Stimulated activated CD4-positive, alpha-beta T cell treated with anti-CD3 and anti-CD28 coated beads, Interleukin-4, amount 100 ng/mL, for 4 hours (primary cell): ENCODE results near the gene NPTN.

Experiments
- DNase-seq, 2 experiments: peaks; one replicate each; pipeline ENCODE4 v3.0.0-alpha.2; 2020

Gene NPTN

GRCh38 chr15:73631915-73632669, 1.1 kb downstream of the NPTN start:
- no peak for DNase-seq

- DNase-seq, result no peak
Observed at GRCh38 chr15:73630921-73631362, 2.2 kb downstream of the NPTN start.

- no peak for DNase-seq
Observed at GRCh38 chr15:73629798-73630429, 3.3 kb downstream of the NPTN start.

DNA sequence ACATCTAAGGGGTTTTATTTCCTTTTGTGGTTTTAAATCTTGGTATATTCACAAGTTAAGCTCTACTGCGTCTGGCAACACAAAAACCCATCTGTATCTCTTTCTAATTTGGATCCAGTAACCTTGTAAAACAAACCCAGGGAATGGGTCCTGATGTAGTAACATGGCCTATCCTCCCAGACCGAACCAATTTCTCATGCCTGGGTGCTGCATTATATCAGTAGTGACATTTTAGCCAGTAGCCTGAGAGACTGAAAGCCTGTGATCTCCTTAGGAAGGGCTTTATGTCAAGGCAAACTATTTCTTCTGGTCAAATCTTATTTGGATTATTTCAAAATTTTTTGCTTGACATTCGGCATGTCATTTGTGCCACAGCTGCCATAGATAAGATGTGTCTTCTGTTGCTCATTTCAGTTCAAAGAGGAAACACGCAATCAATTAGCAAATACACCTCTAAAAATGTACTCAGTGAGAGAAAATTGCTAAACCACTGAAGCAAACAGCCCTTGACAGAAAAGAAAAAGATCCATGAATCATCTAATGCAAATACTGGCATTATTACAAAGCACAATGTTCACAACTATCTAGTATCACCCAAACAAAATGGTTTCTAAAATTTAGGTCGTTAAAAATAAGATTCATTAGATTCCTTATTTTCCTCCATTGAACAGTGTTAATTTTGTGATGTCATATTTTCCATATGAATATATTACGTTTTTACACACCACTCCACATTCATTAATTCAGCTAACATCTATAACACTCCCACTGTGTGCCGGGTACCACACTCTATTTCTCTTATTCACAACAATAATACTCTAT, 4.0 kb downstream of the NPTN start:
- no peak for DNase-seq

DNA sequence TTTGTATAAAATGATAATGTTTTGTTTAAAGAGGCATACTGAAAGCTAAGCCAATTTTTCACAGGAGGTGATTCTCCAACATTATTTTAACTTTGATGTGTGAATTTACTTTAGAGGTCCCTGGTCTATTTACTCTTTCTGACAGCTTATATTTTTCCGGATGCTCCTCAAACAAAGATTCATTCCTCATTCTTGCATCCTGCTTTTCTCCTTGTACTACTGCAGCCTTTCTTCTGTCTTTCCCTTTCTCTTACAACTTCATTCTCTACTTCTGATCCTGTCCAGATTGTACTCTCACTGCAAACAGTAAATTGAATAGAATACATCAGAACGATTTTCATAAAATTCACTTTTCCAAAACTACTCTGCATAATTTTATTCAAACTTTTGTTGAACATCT, 5.1 kb downstream of the NPTN start:
- DNase-seq, result no peak

DNA sequence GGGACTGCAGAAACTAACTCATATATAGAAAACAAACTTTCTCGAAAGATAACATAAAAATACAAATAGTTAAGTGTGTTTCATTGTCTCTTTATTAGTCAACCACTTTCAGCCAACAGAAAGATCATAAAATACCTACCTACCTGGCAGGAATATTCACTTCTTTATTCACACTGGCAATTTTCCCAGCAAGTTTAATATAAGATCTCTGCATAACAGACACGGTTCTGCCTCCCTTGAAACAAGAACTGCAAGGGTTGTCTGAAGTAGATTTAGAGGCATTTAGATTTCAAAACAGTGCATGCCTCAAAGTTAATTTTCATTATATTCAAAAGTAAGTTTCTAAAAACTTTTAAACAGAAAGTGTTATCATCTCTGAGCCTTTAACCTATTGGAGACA, 7.1 kb downstream of the NPTN start:
- no peak for DNase-seq

DNA sequence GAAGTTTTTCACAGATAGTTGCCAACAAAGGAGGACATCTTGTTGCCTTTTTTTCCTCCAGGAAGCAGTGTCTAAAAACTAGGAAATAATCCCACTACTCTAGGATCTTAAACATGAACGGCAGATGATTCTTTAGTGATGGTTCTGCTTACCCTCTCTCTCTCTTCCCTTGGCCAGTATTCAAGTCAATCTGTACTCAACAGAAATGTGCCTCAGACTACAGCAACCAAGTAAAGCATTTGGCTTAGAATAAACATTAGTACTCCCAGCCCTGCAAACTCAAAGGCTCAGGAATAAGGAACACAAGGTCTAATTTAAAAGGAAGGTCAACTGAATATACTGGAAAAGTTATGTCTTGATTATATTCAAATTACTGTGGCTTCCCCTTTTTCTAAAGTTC, 8.7 kb downstream of the NPTN start:
- DNase-seq, result no peak

GRCh38 chr15:73621286-73621826, 11.8 kb downstream of the NPTN start:
- DNase-seq, result no peak

DNA sequence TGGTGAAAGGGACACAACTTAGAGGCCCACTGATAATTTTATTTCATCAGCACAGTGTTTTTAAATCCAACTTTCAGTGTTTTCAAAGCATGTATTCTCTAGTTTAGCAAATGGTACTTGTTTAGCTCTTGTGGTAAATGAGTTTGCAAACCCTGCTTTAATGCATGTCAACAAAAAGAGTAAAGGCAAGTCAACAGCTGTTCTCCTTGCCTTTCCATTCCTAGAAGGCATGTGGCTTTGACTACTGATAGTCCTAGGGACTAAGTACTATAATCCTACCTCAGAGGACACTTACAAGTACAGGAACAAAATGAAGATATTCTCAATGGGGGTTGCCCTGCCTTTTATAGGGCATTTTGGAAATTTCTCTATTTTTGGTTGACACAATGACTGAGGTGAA, 13.1 kb downstream of the NPTN start:
- DNase-seq, result no peak

DNA sequence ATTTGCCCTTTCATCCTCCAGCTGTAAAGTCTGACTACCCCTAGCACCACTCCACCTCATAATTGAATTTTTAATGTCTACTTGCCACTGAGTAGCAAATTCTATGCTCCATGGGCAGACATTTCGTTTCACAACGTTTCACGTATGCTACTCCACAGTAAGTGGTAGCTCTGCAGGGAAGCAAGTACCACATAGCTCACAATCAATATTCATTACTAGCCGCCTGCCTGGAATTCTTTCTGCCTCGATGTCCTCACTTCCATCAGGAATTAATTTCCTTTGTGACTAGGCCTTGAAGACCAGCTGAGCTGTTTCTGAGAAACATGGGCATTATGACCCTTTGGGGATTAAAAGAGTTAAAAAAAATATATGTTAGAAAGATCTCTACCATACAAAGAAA, 15.3 kb downstream of the NPTN start:
- no peak for DNase-seq

DNA sequence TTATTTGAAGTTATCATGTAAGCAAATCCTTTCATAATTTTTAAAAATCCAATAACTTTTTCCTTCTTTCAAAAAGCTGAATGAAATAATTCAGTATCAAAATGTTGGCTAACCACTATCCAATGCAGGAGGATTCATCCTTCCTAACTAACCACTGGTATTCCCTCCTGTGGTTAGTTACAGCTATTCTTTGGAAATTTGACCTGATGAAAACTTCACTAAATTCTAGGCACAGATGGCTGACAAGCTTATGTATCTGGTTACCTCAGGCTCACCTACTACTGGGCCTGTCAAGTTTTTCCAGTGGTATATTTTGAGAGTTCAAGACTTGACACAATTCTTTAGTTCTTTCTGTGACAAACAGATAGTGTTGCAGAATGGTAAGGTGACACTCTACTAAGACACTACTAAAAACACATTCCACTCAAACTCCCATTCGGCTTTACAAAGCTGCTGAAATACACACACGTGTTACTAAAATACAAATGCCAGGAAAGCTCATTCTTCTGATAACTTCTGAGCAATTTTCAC, 15.8 kb downstream of the NPTN start:
- DNase-seq, result no peak

GRCh38 chr15:73608941-73609340, 24.2 kb downstream of the NPTN start:
- DNase-seq, result no peak

DNA sequence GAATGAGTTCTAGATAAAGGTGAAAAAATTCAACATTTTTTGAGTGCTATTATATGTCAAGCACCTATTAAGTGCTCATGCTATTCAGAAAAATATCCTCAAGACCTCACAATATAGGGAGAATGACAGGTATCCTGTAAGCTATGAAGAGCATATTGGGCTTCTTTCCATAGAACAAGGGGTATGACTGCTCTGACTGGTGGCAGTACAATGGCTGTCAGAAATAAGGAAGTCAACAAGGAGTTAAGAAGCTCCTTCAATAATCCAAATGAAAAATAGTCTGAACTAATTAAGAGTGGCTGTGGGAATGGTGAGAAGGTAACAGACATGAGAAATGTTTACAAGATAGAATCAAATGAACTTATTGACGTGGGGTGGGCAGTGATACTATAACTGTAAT, 24.7 kb downstream of the NPTN start:
- no peak for DNase-seq

- DNase-seq, result no peak
Observed at GRCh38 chr15:73607843-73608242, 25.3 kb downstream of the NPTN start.

DNA sequence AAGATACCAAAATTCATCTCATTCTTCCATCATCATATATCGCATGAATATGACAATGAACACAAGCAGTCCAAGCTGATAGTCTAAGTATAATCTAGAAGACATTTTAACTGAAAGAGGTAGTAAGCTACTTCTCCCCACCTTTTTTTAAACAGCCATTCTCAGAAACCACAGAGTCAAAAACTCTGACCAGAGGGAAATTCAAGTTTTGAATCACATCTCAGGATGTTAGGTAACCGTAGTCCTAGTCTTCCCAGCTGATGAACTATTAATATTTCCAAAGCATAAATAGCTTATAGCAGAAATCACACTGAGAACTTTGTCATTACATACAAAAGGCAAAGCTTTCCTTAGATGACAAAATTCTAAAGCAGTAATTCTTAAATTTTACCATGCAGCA, 25.8 kb downstream of the NPTN start:
- no peak for DNase-seq

DNA sequence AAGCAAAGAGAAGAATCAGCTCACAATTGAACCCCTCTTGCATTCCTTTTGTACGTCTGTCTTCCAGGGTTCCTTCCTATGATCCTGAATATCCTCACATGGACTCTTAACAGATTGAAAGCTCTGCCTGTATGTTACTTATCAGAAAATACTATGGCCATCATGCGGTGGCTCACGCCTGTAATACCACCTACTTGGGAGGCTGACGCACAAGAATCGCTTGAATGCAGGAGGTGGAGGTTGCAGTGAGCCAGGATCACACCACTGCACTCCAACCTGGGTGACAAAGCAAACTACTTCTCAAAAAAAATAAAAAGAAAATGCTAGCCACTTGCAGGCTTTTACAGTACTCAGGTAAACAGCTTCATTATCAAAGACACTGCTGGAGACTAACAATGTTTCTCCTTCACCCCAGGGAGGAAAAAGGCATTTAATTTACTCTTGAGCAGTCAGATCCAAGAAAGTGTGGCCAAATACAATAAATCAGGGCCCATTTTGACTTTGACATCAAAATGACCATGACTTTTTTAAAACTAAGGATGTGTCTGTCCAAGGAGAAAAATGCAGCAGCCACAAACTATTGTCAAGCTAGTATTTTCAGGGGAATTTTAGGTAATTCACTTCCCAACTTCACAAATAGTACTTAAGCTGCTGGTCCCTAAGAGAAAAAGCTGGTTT, 27.3 kb downstream of the NPTN start:
- DNase-seq, result no peak

DNA sequence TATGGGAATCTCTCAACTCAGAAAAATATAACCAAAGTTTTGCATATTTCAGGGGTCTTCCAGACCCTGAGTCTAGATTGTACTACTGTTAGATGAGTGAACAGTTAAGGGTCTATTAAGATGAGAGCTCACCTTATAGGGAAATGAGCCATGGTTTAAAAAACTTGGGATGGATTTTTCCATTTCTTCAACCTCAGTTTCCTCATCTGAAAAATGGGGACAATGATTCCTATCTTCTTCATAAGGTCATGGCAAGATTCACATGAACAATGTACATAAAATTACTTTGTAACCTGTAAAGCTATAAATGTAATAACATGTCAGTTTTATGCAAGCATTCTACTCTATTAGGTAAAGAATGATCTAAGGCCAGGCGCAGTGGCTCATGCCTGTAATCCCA, 28.7 kb downstream of the NPTN start:
- DNase-seq, result no peak

DNA sequence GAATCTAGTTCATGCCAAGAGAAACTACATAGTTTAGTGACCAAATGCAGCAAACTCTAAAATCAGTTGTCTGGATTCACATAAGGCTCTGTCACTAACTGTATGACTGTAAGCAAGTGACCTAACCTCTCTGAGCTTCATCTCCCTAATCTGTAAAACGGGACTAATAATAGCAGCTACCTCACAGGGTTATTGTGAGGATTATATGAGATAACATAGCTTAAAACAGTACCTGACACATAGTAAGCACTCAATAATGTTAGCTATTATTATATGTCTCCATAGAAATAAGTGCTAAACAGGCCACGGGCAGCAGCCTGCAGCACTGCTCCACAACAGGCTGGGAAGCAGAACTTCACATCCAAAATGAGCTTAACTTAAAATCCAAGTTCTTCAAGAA, 30.2 kb downstream of the NPTN start:
- no peak for DNase-seq

DNA sequence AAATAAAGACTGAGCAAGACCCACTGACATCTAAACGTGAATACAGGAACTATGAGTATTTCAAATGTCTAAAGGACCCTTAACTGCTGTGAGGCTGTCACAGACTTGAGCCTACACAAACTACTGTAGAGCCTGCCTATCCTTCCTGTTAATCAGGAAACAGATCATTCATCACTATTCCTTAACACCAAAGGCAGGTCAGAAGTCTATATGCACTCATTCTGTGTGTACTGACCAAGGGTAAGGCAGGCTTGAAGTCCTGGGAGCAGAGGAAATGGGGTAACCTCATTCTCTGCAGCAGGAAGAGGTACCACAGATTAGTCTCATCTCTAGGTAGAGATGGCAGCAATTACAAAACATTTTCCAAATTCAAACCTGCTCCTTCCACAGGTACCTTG, 30.7 kb downstream of the NPTN start:
- no peak for DNase-seq

GRCh38 chr15:73601451-73602445, 31.4 kb downstream of the NPTN start:
- DNase-seq, result no peak
